Activated B cell treated with CpG ODN at 0.5 μM for 24 hours (primary cell): ENCODE measurements around the gene APCDD1L. TPM values are rescaled to one million over a fixed set of nuclear protein-coding genes. Genes with fewer than 3 reads are reported as not detected.

Experiments
- ATAC-seq: fragments of 200-7000 bp; cut with Tn5 transposase; one replicate; pipeline ENCODE4 v1.10.0; 2021; ENCODE audit warnings: low read depth, mild to moderate bottlenecking, moderate library complexity
- CTCF ChIA-PET: fragments of 350-600 bp; sonication (Branson Sonifier 250); formaldehyde crosslinking; loops from one replicate; lab custom pipeline; 2021; ENCODE audit warnings: antibody characterized with exemption; lab: Charles Lee
- POLR2A ChIA-PET: fragments of 350-600 bp; sonication (Branson Sonifier 250); formaldehyde crosslinking; loops from one replicate; lab custom pipeline; 2021; ENCODE audit warnings: antibody characterized with exemption; lab: Charles Lee
- DNase-seq: peaks from one replicate; pipeline ENCODE4 v3.0.0; 2022
- H3K27ac Mint-ChIP-seq: one replicate; pipeline ENCODE4 v1.8.0; 2020; ENCODE audit warnings: mixed read lengths
- H3K27me3 Mint-ChIP-seq: one replicate; pipeline ENCODE4 v1.8.0; 2021; ENCODE audit warnings: mixed read lengths
- H3K36me3 Mint-ChIP-seq: one replicate; pipeline ENCODE4 v1.8.0; 2021; ENCODE audit warnings: low read depth, mixed read lengths
- H3K4me1 Mint-ChIP-seq: one replicate; pipeline ENCODE4 v1.8.0; 2021; ENCODE audit warnings: mixed read lengths
- H3K4me3 Mint-ChIP-seq: one replicate; pipeline ENCODE4 v1.8.0; 2020; ENCODE audit warnings: mild to moderate bottlenecking, mixed read lengths
- H3K9me3 Mint-ChIP-seq: one replicate; pipeline ENCODE4 v1.8.0; 2020; ENCODE audit warnings: mixed read lengths
- CTCF ChIP-seq: fragments of 200-600 bp; IDR thresholded peaks from one replicate; pipeline ENCODE4 v1.8.0; 2022; ENCODE audit warnings: antibody characterized with exemption, mild to moderate bottlenecking
- intact Hi-C: fragments of 100-400 bp; cut with micrococcal nuclease; formaldehyde crosslinking; loops from one replicate; pipeline ENCODE4 v1.15.1; 2024
- total RNA-seq: library from RNA; stranded (reverse); gene quantifications from 2 replicates; pipeline ENCODE4 v1.2.3, GENCODE V29; 2022

Gene APCDD1L
- total RNA-seq, 1 donor from 2014 or later, result not detected

- CTCF ChIA-PET, result no interaction called here
- H3K9me3 Mint-ChIP-seq, result no peaks in the 10 kb centered on the region
- intact Hi-C loops, result no loop called here
- POLR2A ChIA-PET, result no interaction called here
- no peak for ATAC-seq
- H3K36me3 Mint-ChIP-seq, result no peaks in the 10 kb centered on the region
- no peaks in the 10 kb centered on the region for H3K4me1 Mint-ChIP-seq
- H3K27ac Mint-ChIP-seq, result no peak overlapping the region
- peaks cover 46% of the 10 kb centered on the region for H3K27me3 Mint-ChIP-seq
- TF ChIP-seq CTCF, result no peak
- H3K4me3 Mint-ChIP-seq, result no peak overlapping the region
- no peak for DNase-seq
These were observed 622 bp downstream of the APCDD1L start for GRCh38 chr20:58514321-58515232.

DNA sequence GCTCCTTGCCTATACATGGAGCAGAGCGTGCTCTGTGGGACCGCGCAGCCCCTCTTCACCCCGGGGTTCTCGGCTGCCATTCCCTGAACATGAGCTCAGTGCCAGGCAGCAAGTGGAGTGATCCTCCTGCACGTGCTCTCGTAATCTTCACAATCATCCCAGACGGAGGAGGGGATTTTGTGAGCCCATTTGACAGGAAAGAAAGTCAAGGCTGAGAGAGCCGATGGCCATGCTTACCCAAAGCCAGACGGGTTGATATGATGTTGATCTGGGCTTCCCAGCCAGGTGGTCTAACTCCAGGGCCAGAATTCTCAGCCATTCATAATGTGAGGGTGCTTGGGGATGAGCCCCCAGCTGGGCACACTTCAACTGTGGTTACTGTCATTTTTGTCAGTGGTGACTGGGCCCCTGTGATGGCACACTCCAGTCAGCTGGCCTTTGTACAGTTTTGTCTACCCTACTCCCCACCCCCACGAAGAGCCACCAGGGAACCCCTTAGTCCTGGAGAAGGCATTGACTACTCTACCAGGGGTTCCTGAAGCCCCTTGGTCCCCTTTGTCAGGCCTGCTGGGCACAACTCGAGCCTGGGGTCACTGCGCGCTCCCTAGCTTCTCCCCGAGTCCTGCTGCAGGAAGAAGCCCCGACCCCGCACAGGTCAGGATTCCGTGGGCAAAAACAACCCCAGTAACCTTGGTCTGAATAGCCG, 1.5 kb downstream of the APCDD1L start:
- DNase-seq (no peak), ATAC-seq (no peak)
- Mint-ChIP-seq H3K9me3 (no peaks in the 10 kb centered on the region), H3K4me3 (no peak overlapping the region), H3K27me3 (peaks cover 46% of the 10 kb centered on the region), H3K36me3 (no peaks in the 10 kb centered on the region), H3K4me1 (no peaks in the 10 kb centered on the region), H3K27ac (no peak overlapping the region)
- no peak for TF ChIP-seq CTCF
- ChIA-PET POLR2A (no interaction called here), CTCF (no interaction called here)
- intact Hi-C loops, result no loop called here

DNA sequence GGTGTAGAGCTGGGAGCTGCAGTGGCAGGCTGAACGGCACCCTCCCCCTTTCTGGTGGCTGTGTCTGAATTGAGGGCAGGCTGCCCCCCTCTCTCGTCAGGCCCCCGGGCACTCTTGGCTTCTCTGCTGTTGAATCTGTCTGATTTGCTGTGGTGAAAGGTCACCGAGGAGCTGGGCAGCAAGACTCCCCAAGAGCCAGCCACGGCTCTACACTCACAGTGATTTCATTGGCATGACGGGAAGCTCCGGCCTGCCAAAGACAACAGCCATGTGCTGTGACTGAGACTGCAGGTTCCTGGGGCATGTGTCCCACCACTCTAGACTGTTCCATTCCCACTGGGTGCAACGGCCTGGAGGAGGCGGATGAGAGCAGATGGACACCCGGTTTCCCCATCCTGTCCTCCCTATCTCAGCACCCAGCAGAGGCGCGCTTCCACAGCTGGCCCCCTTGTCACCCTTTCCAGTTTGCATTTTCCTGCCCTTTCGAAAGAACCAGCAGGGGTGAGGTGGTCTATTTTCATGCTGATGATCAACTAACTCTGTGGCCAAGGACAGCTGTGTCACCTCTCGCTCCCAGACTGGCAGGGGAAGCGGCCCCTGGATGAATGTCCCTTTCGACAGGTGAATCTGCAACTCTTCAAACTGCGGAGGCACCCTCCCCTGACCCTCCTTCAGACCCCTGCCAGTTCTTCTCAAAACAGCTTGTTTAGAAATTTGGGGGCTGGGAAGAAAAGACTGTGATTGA, 2.2 kb downstream of the APCDD1L start:
- intact Hi-C loops, result no loop called here
- TF ChIP-seq CTCF, result no peak
- ChIA-PET CTCF (no interaction called here), POLR2A (no interaction called here)
- no peak overlapping the region for H3K27ac Mint-ChIP-seq
- no peaks in the 10 kb centered on the region for H3K36me3 Mint-ChIP-seq
- H3K27me3 Mint-ChIP-seq, result peaks cover 44% of the 10 kb centered on the region
- no peak for DNase-seq
- H3K9me3 Mint-ChIP-seq, result no peaks in the 10 kb centered on the region
- no peak overlapping the region for H3K4me3 Mint-ChIP-seq
- no peaks in the 10 kb centered on the region for H3K4me1 Mint-ChIP-seq
- ATAC-seq, result no peak

DNA sequence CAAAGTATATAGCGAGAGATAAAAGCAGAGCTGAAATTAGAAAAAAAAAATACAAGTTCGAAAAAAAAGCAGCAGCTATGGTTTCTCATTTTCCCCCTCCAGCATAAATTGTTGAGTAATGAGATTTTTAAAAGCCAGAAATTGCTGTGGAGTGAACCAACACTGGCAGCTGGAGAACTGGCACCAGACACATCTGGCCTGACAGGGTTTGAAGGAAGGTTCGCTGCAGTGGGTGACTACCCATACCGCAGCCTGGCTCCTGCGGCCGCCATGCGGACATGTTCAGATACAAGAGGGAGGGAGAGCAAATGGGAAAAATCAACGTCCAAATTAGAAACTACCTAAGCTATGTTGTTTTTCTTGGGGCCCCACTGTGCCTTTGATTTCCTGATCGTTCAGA, 3.3 kb downstream of the APCDD1L start:
- Mint-ChIP-seq H3K4me3 (no peak overlapping the region), H3K27me3 (peaks cover 37% of the 10 kb centered on the region), H3K27ac (no peak overlapping the region), H3K9me3 (peaks cover 7% of the 10 kb centered on the region), H3K36me3 (peaks cover 5% of the 10 kb centered on the region), H3K4me1 (no peaks in the 10 kb centered on the region)
- DNase-seq (no peak), ATAC-seq (no peak)
- intact Hi-C loops, result no loop called here
- CTCF ChIA-PET, result no interaction called here
- TF ChIP-seq CTCF, result no peak
- POLR2A ChIA-PET, result no interaction called here

GRCh38 chr20:58511364-58511763, 3.8 kb downstream of the APCDD1L start:
- H3K4me1 Mint-ChIP-seq, result no peaks in the 10 kb centered on the region
- no peak overlapping the region for H3K27ac Mint-ChIP-seq
- no peak for TF ChIP-seq CTCF
- intact Hi-C loops, result no loop called here
- DNase-seq, result no peak
- peaks cover 34% of the 10 kb centered on the region for H3K27me3 Mint-ChIP-seq
- H3K9me3 Mint-ChIP-seq, result peaks cover 11% of the 10 kb centered on the region
- POLR2A ChIA-PET, result no interaction called here
- peaks cover 7% of the 10 kb centered on the region for H3K36me3 Mint-ChIP-seq
- ATAC-seq, result no peak
- no peak overlapping the region for H3K4me3 Mint-ChIP-seq
- CTCF ChIA-PET, result no interaction called here
